Esophagus muscularis mucosa (tissue), 4 donors: Measurements from ENCODE around the gene AANAT. TPM values are rescaled to one million over a fixed set of nuclear protein-coding genes. Genes with fewer than 3 reads are reported as not detected.

Source experiments
- DNase-seq: peaks from one replicate; pipeline ENCODE4 v3.0.0-alpha.2; 2017; ENCODE audit errors: extremely low spot score
- H3K27ac ChIP-seq, 4 donors: fragments of 200-600 bp; sonication (generic); replicated peaks in 1 of 4; 1 replicate in 3 of 4; 2 replicates in 1 of 4; pipeline ENCODE4 v1.5.1; 2016 to 2019; ENCODE audit warnings: mild to moderate bottlenecking in 1 of 4
- H3K27me3 ChIP-seq, 4 donors: fragments of 200-600 bp; sonication (generic); one replicate each; pipeline versions ENCODE4 v1.5.1 to v1.6.0; 2016 to 2019
- H3K36me3 ChIP-seq, 4 donors: fragments of 200-600 bp; sonication (generic); one replicate each; pipeline ENCODE4 v1.5.1; 2016 to 2019
- H3K4me1 ChIP-seq, 4 donors: fragments of 200-600 bp; sonication (generic); one replicate each; pipeline ENCODE4 v1.5.1; 2016 to 2019
- H3K4me3 ChIP-seq, 4 donors: fragments of 200-600 bp; sonication (generic); 1 replicate in 2 of 4; 2 replicates in 2 of 4; pipeline ENCODE4 v1.5.1; 2016 to 2019; ENCODE audit warnings: mild to moderate bottlenecking in 4 of 4, moderate library complexity in 1 of 4
- H3K9me3 ChIP-seq, 4 donors: fragments of 200-600 bp; sonication (generic); 1 replicate in 3 of 4; 2 replicates in 1 of 4; pipeline ENCODE4 v1.5.1; 2016 to 2019
- EP300 ChIP-seq: sonication (generic); formaldehyde crosslinking; IDR thresholded peaks from one replicate; pipeline ENCODE4 v1.6.1; 2017; ENCODE audit warnings: antibody characterized with exemption
- POLR2A ChIP-seq: fragments of 450-650 bp; IDR thresholded peaks from one replicate; pipeline ENCODE4 v1.6.1; 2017; ENCODE audit warnings: antibody characterized with exemption, moderate library complexity, mild to moderate bottlenecking, low read depth
- POLR2AphosphoS5 ChIP-seq, 2 donors: sonication (generic); formaldehyde crosslinking; IDR thresholded peaks; one replicate each; pipeline ENCODE4 v1.6.1; 2017; ENCODE audit warnings: antibody characterized with exemption in 2 of 2
- WGBS: methylation state at CpG from one replicate; pipeline ENCODE4 v1.1.5; 2018; 5-methylcytosine and 5-hydroxymethylcytosine counted together
- intact Hi-C: fragments of 100-400 bp; cut with DNase I; formaldehyde crosslinking; loops from one replicate; pipeline ENCODE4 v1.15.1; 2023
- total RNA-seq, 4 donors: library from RNA; depleted of rRNA; stranded (reverse); fragments of >200 nt; gene quantifications; one replicate each; pipeline versions ENCODE4 v1.1.0 to v1.2.1, GENCODE V29; 2016
- TF ChIP-seq, protein P1 (sequence below), 3 experiments: fragments of 200-600 bp in 2 of 3; fragments of 450-650 bp in 1 of 3; sonication (generic) in 2 of 3; IDR thresholded peaks; one replicate each; pipeline ENCODE4 v1.5.1; 2017 to 2019; ENCODE audit warnings: antibody characterized with exemption in 3 of 3, mild to moderate bottlenecking in 2 of 3, moderate library complexity in 1 of 3

AANAT gene
- total RNA-seq, 4 donors from 2014 or later = not detected

GRCh38 chr17:76452660-76453430, 14.6 kb upstream of the AANAT start, which contains the start of gene UBE2O:
Gene UBE2O, minus strand, starts transcription at chr17:76453152. Its CDS starts 11 bp downstream, at chr17:76453141.
- Histone ChIP-seq H3K9me3 (no peaks in the 10 kb centered on the region), H3K27me3 (no peaks in the 10 kb centered on the region), H3K4me3 (peak within 1 kb of the TSS; percentile 83 to 98 (median 94)), H3K36me3 (no peaks in the 10 kb centered on the region), H3K4me1 (peaks cover 18 to 29% (median 22%) of the 10 kb centered on the region in 4 donors), H3K27ac (peak within 1 kb of the TSS; percentile 77 to 85 (median 82))
- 0% methylated on average over 30 of the region's 101 CpGs for WGBS
- peak; percentile 95 for DNase-seq
- TF ChIP-seq, protein P1, sequence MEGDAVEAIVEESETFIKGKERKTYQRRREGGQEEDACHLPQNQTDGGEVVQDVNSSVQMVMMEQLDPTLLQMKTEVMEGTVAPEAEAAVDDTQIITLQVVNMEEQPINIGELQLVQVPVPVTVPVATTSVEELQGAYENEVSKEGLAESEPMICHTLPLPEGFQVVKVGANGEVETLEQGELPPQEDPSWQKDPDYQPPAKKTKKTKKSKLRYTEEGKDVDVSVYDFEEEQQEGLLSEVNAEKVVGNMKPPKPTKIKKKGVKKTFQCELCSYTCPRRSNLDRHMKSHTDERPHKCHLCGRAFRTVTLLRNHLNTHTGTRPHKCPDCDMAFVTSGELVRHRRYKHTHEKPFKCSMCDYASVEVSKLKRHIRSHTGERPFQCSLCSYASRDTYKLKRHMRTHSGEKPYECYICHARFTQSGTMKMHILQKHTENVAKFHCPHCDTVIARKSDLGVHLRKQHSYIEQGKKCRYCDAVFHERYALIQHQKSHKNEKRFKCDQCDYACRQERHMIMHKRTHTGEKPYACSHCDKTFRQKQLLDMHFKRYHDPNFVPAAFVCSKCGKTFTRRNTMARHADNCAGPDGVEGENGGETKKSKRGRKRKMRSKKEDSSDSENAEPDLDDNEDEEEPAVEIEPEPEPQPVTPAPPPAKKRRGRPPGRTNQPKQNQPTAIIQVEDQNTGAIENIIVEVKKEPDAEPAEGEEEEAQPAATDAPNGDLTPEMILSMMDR (IDR thresholded peaks at IDR 0.05) = peak; percentile 15 to 56 (median 15)
- TF ChIP-seq POLR2A (no peak), EP300 (no peak), POLR2AphosphoS5 (IDR thresholded peaks at IDR 0.05) (peak; percentile 18 to 52)
- intact Hi-C loops = loop anchor here (5.0 kb wide), 1 partner anchor 41 kb away; no protein-coding TSS in a partner anchor

DNA sequence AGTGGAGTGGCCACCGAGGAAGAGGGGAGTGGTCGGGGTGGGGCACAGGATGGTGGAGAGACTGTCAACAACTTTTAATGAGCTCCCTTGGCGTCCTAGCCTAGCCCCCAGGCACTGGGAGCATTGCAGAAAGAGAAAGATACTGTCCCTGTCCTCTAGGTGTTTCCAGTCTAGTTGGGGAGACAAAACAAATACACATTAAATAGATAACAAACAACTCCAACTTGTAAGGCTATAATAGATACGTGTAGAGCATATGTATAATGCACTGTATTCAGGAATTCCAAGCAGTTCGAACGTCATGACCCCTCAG, 14.0 kb upstream of the AANAT start:
- WGBS = 36% methylated on average over 6 of the region's 6 CpGs
- no peak for DNase-seq
- Histone ChIP-seq H3K27me3 (no peaks in the 10 kb centered on the region), H3K9me3 (no peaks in the 10 kb centered on the region), H3K36me3 (no peaks in the 10 kb centered on the region), H3K4me3 (peak overlapping the region; percentile 83 to 98 (median 94)), H3K27ac (peak overlapping the region in 2 of 4 donors; percentile 77 to 85), H3K4me1 (peaks cover 16 to 24% (median 17%) of the 10 kb centered on the region in 4 donors)
- TF ChIP-seq POLR2A = no peak
- TF ChIP-seq EP300 = no peak
- TF ChIP-seq, protein P1 (IDR thresholded peaks at IDR 0.05) = no peak
- no peak for TF ChIP-seq POLR2AphosphoS5 (IDR thresholded peaks at IDR 0.05)
- intact Hi-C loops = loop anchor here (5.0 kb wide), 1 partner anchor 41 kb away; no protein-coding TSS in a partner anchor

DNA sequence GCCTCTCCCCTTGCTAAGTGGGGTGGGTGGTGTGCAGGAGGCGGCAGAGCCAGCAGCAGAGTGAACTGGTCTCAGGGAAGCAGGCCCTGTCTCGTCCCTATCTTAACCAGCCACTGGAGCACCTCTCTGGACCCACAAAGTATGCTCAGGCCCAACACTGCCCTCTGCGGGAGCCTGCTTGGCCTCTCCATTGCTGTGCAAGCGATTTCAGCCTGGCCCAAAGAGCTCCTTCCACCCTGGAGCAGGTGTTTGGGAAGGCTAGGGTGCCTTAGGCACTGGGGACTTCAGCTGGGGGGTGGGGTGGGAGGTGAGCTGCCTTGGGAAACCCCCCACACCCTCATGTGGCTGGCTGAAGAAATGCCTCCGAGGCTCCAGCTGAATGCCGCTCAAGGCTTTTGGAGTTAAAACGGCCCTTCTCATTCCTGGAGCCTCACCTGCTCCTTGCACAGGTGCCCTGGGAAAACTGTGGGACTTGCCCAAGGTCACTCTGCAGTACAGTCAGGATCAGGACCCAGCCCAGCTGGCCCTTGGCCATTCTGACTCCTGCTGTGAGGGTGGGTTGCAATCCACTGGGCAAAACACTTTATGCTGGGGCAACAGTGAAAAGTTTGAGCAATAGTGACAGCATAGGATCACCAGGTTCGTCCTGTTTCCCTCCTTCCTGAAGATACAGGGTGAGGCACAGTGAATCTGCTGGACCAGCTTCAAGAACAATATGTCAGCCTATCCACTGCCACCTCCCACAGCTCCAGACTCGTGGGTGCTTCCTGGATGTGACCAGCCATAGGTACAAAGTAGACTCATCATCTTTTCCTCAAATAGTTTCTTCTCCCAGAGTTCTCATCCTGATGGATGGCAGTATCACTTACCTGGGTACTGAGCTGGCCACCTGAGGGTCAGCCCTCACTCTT, 8.6 kb upstream of the AANAT start:
- no peaks in the 10 kb centered on the region for H3K36me3 ChIP-seq
- 66% methylated on average over 7 of the region's 9 CpGs for WGBS
- no peak overlapping the region for H3K27ac ChIP-seq
- no peak overlapping the region for H3K4me3 ChIP-seq
- no peaks in the 10 kb centered on the region for H3K9me3 ChIP-seq
- H3K27me3 ChIP-seq = no peaks in the 10 kb centered on the region
- TF ChIP-seq EP300 = no peak
- TF ChIP-seq, protein P1 (IDR thresholded peaks at IDR 0.05) = peak in 1 of 3 experiments; percentile 8
- intact Hi-C loops = no loop called here
- DNase-seq = no peak
- no peaks in the 10 kb centered on the region for H3K4me1 ChIP-seq

GRCh38 chr17:76459674-76460073, 7.7 kb upstream of the AANAT start:
- intact Hi-C loops = no loop called here
- Histone ChIP-seq H3K36me3 (no peaks in the 10 kb centered on the region), H3K9me3 (no peaks in the 10 kb centered on the region), H3K4me3 (no peak overlapping the region), H3K27me3 (no peaks in the 10 kb centered on the region), H3K4me1 (no peaks in the 10 kb centered on the region), H3K27ac (no peak overlapping the region)
- TF ChIP-seq EP300 (no peak), POLR2A (no peak), POLR2AphosphoS5 (IDR thresholded peaks at IDR 0.05) (no peak)
- TF ChIP-seq, protein P1 (IDR thresholded peaks at IDR 0.05) = no peak
- DNase-seq = no peak
- WGBS = 77% methylated on average over 4 of the region's 4 CpGs
